CD4-positive, alpha-beta T cell treated with Interleukin-21 for 1 hour (primary cell): ENCODE results near the gene AEBP1.
A peak's percentile ranks its signal among the peaks of the same experiment; 100 is the strongest.

Source experiments
- DNase-seq: peaks from one replicate; pipeline ENCODE4 v3.0.0-alpha.2; 2020

The AEBP1 gene

DNA sequence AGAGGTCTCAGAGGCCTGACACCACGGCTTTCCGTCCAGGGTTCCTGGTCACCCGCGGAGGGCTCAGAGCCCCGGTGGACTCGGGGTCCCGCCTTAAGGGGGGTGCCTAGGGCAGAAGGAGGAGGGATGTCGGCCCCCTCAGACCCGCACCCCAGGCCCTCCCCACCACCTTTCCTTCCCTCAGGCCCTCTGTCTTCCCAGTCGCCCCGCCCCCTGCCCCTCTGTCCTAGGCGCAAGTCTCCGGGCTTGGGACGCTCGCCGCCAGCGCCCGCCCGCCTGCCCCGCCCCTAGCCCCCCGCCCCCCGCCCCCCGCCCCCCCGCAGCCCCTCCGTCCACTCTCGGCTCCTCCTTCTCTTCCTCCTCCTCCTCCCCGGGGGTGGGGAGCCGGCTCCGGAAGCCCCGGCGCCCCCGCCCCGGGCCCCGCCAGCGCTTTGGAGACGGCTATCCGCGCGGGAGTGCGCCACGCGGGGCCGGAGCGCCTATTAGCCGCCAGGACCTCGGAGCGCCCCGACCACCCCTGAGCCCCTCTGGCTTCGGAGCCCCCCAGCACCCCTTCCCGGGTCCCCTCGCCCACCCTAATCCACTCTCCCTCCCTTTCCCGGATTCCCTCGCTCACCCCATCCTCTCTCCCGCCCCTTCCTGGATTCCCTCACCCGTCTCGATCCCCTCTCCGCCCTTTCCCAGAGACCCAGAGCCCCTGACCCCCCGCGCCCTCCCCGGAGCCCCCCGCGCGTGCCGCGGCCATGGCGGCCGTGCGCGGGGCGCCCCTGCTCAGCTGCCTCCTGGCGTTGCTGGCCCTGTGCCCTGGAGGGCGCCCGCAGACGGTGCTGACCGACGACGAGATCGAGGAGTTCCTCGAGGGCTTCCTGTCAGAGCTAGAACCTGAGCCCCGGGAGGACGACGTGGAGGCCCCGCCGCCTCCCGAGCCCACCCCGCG, at the start of gene AEBP1:
Gene AEBP1, plus strand, starts transcription at position 423 of the 937 bp plus-strand sequence. Its CDS starts 321 bp downstream, at position 744.
- DNase-seq, result peak; percentile 25

DNA sequence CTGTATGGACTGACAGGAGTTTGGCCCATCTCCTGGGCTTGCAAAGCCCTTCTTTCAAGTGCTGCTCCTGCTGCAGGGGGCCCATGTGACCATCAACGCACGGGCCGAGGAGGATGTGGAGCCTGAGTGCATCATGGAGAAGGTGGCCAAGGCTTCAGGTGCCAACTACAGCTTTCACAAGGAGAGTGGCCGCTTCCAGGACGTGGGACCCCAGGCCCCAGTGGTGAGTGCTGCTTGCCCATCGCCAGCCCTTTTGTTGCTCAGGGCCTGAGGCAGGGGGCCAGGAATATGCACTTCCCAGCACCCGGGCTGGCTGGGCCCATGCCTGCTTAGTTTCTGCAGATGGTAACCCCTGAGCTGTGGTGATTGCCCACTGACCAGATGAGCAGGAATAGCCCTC, 47.5 kb upstream of the AEBP1 start:
- no peak for DNase-seq

DNA sequence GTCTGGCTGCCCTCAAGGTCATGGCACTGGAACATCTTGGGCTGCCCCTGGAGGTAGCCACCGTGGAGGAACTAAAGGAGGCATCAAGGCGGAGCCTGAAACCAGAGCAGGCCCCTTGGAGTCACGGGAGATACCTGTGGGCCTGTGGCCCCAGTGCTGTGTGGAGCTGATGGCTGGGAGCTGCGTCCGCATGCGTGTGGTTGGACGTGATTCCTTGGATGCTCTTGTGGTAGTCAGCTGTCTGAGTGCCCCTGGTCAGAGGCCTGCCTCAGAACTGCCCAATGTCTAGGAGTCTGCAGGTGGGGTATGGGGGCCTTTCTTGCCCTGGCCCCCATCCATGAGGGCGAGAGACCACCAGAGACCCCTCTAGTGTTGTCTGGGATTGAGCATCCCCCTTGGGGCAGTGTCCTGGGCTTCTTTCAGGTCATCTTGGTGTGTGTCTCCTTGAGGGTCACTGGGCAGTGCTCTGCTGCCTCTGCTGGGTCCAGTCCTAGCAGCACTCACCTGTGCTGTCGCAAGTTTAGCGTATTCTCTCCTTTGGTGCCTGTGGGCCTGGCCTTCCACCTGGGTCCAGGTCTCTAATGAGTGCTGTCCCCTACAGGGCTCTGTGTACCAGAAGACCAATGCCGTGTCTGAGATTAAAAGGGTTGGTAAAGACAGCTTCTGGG, 46.8 kb upstream of the AEBP1 start:
- DNase-seq, result no peak

DNA sequence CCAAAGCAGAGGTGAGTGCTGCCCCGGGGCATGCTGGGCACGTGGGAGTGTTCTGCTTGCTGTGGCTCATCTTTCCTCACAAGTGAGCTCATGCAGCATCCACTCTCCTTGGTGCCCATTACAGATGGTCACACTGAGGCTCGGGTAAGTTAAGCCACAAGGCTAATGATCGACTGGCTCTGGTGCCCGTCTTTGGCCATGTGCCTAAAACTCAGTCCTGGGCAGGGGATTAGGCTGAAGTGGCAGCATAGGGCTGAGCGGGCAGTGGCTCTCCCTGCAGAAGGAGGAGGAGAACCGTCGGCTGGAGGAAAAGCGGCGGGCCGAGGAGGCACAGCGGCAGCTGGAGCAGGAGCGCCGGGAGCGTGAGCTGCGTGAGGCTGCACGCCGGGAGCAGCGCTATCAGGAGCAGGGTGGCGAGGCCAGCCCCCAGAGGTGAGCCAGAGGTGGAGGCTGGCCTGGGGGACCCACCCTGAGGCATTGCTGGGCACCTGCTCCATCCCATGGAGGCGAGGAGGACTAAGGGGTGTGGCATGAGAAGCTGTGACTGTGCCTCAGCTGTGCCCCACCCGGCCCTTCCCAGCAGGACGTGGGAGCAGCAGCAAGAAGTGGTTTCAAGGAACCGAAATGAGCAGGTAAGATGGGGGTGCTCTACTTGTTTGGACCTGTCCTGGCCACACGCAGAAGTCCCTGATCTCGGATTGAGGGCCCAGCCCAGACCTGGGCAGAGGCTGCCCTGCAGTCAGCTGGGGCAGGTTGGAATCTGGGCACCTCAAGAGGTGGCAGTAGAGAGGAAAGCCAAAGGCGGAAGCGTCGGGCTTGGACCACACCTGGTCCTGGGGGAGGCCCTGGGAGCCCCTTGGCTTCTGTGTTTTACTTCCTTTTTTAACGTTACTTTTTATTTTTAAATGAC, 46.0 kb upstream of the AEBP1 start:
- DNase-seq, result no peak

DNA sequence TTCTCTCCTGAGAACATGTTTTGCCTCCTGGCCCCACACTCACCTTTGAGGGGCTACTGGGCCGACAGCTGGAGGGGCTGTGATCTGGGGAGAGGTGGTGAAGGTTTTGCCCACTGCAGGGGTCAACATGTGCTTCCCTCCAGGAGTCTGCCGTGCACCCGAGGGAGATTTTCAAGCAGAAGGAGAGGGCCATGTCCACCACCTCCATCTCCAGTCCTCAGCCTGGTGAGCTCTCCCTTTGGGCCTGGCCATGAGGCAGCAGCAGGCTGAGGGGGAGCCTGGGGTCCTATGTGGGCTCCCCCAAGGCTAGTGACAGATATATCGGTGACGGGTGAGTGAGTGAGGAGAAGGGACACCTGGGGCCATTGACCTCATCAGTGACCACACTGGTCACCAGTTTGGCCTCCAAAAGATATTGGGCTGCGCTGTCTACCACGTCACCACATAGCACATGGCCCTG, 45.4 kb upstream of the AEBP1 start:
- no peak for DNase-seq

DNA sequence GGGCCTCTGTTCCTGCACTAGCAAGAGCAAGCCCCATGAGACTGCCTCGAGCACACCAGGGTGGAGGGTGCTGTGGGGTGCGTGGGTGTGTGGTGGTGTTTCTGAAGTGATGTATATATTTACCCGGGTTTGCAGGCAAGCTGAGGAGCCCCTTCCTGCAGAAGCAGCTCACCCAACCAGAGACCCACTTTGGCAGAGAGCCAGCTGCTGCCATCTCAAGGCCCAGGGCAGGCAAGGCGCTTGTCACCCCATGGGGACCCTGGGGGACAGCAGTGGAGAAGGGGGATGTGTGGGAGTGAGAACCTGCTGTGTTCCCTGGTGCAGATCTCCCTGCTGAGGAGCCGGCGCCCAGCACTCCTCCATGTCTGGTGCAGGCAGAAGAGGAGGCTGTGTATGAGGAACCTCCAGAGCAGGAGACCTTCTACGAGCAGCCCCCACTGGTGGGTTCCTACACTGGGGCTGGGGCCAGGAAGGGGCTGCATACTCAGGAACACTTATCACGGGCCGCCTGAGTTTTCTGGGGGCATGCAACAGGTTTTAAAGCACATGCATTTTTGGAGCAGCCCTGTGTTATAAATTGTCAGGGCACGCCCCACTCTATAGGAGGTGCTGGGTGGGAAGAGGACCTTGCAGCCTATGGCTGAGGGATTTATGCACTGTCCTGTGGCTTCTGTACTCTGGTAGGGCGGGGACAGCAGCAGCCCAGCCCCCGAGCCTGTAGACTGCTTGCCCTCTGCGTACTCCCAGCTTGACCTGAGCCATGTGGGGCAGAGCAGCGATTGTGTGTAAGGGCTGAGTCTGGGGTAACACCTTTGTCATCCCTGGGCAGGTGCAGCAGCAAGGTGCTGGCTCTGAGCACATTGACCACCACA, 44.7 kb upstream of the AEBP1 start:
- DNase-seq, result no peak

DNA sequence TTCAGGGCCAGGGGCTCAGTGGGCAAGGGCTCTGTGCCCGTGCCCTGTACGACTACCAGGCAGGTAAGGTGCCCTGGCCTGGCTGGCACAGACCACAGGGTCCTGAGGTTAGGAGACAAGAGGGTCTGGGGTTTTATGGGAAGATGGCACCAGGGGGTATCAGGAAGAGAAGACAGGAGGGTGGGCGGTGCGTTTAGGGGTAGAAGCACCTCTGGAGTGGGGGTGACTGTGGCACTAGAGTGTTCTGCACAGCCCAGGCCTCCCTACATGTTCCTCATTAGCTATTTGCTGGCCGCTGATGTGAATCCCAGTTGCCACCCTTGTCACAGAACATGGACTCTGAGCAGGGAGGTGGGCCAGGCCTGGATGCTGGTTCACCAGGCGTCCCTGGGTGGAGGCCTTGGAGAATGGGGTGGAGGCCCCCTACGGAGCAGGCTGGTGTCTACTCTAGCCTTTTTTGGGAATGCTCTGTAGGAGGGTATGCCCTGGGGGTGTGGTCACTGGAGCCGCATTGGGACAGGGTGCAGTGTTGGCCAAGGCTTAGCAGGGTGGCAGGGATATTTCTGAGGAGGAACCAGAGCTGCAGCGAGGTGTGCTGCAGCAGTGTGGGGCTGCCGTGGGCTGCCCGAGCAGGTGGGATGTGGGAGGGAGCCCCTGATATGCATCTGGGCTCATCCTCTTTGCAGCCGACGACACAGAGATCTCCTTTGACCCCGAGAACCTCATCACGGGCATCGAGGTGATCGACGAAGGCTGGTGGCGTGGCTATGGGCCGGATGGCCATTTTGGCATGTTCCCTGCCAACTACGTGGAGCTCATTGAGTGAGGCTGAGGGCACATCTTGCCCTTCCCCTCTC, 43.8 kb upstream of the AEBP1 start:
- no peak for DNase-seq

DNA sequence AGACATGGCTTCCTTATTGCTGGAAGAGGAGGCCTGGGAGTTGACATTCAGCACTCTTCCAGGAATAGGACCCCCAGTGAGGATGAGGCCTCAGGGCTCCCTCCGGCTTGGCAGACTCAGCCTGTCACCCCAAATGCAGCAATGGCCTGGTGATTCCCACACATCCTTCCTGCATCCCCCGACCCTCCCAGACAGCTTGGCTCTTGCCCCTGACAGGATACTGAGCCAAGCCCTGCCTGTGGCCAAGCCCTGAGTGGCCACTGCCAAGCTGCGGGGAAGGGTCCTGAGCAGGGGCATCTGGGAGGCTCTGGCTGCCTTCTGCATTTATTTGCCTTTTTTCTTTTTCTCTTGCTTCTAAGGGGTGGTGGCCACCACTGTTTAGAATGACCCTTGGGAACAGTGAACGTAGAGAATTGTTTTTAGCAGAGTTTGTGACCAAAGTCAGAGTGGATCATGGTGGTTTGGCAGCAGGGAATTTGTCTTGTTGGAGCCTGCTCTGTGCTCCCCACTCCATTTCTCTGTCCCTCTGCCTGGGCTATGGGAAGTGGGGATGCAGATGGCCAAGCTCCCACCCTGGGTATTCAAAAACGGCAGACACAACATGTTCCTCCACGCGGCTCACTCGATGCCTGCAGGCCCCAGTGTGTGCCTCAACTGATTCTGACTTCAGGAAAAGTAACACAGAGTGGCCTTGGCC, 43.0 kb upstream of the AEBP1 start:
- DNase-seq, result no peak

DNA sequence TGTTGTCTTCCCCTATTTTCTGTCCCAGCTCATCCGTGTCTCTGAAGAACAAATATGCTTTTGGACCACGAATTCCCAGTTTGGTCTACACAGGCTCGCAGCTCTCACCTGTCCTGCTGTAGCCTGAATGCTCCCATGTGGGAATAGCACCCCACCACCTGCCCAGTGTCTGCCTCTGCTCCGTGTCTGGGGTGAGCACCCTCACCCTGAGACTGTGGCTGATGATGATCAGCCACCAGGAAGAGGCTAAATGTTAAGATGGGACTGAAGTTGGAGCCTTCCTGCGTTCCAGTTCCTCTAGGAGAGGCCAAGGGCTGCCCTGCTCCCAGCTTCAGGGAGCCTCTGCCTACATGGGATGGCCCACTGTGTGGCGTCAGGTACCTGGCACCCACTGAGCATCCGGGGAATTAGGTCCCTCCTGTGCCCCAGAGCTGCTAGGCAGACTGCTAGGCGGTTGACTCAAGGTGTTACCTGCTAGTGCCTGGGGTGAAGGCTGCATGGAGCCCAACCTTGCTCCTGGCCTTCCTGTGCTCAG, 42.4 kb upstream of the AEBP1 start:
- DNase-seq, result no peak

DNA sequence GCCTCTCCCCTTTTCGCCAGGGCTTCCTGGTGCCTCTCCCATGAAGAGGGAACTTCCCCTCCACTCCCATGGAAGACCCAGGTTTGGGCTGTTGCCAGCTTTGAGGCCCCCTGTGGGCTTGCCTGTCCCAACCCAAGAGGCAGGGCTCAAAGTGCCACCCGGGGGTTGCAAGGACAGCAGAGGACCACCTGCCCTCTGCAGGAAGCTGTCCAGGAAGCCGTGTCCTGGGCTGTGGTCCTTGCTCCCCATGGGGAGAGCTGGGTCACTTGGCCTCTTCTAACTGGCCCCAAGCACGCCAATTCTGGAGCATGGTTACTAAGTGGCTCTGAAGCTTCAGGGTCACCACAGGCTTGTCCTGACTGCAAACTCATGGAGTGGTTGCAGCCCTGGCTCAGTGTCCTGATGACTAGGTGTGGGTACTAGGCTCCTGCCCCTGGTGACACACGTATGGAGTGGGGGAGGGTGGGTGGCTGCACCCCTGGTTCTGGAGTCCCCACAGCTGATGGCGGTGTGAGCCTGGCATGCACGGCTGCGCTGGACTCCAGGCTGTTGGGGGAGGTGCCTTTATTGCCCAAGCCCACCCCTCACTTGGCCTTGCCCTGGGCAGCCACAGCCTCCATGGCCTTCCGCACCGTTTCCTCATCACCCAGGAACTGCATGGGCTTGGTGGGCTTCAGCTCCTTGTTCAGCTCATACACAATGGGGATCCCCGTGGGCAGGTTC, 41.8 kb upstream of the AEBP1 start:
- DNase-seq, result no peak

DNA sequence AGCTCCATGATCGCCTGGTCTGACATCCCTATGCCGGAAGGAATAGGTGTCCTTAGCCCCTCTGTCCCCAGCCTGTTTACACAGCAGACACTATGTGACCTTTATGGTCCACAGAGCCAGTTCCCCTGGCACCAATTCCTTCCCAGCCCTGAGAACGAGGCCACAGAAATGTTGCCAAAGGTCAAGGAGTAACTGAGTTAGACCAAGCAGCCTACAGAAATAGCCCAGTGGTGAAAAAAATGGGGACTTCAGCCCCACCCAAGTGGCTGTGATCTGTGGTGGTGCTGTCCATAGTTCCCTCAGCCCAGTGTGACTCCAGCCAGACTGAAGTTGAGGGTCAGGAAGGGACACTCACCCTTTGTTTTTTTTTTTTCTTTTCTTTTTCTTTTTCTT, 41.2 kb upstream of the AEBP1 start:
- DNase-seq, result no peak

DNA sequence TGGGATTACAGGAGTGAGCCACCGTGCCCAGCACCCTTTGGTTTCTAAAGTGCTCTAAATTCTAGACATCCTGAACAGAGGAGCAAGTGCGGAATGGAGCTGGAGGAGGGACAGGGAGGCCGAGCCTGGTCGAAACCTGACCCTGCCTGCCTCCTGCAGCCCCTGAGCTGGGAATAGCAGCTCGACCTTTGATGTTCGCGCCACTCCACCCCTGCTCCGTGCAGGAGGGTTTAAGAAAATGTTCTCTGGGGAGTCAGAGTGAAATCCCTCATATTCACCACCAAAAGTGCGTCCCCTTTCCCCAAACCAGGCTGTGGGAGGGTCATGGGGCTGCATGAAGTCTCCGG, 40.6 kb upstream of the AEBP1 start:
- no peak for DNase-seq

DNA sequence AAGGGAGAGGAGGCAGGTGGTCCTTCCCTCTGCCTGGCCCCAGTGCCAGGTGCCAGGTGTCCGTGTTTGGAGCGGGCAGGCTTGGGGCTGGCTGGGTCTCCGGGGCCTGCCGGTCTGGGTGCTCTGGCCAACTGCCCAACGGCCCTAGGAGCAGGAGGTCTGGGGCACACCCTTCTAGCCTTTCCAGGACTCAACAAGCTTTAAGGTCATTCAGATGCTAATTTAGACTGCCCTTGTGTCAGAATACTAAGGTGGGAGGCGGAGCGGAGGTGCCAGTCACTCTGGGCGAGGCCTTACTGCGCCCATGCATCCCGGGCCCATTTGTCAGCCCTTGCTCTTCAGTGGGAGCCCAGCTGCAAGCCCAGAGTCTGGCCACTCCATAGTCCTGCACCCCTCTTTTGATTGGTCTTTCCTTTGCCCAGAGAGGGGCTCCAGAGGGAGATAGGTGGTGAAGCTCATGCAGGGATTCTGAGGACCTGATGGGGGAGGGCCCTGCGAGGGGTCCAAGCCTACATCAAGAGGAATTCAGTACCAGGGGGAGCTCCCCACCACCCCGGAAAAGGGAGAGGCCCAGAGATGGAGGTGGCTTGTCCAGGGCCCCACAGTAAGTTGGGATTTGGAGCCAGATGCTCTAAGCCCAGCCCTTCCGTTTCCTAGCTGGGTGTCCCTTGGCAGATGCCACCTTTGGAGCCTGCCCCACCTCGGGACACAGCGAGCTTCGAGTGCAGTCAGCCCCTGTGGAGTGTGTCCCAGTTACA, 40.1 kb upstream of the AEBP1 start:
- no peak for DNase-seq

DNA sequence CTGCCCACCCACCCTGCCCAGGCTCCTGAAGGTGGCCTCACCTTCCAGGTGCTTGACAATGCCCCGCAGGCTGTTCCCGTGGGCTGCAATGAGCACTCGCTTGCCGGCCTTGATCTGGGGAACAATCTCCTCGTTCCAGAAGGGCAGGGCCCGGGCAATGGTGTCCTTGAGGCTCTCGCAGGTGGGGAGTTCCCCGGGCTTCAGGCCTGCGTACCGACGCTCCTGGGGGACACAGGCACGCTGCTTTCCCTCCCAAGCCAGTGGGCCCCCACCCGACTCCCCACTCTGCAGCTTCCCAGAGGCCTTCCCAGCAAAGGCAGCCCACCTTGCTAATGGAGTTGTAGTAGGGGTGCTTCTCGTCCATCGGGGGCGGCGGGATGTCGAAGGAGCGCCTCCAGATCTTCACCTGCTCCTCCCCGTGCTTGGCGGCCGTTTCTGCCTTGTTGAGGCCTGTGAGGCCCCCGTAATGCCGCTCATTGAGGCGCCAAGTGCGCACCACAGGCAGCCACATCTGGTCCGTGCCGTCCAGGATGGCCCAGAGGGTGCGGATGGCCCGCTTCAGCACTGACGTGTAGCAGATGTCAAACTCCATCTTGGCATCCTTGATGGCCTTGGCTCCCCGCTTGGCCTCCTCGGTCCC, 39.2 kb upstream of the AEBP1 start:
- DNase-seq, result no peak

DNA sequence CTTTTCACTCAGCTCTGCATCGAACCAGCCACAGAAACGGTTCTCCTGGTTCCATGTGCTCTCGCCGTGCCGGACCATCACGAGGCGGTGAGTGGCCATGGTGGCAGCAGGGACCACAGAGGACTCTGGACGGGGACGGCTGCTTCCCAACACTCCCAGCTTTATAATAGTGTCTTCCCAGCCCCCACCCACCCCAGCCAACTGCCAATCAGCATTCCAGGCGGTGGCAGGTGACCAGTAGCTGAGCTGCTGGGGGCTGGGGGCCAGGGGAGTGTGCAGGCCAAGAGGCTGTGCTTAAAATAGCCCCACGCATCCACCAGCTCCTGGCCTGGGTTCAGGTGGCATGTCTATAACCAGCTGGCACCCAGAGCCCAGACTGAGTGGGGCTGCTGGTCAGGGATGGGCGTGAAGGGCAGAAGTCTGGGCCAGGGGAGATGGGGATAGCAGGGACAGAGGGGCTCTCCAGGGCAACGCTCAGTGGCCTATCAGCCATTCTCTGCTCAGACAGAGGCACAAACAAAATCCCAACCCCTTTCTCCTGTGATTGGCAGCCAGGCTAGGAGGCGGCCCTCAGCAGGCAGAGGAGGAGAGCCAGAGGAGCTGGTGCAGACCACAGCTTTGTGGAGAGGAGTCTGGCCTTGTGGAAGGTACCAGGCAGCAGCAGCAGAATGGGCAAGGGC, 38.6 kb upstream of the AEBP1 start, which contains the start of gene PGAM2:
Gene PGAM2, minus strand, starts transcription at position 137 of the 680 bp plus-strand sequence. Its CDS starts 38 bp downstream, at position 99.
- no peak for DNase-seq

DNA sequence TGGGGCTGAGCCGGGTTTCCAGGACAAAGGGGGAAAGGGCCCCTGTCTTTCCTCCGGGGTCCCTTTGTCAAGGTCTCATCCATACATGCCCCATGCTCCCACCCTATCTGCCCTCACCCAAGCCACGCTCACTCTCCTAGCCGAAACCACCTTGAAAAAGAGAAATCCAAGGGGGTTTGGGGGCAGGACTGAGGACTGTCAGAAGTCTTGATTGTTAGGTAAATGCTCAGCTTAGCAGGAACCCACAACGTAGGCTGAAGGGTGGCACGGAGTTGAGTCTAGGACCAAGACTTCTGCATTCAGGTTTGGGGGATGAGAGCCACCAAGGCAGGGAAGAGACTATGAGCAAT, 38.1 kb upstream of the AEBP1 start:
- DNase-seq, result no peak

DNA sequence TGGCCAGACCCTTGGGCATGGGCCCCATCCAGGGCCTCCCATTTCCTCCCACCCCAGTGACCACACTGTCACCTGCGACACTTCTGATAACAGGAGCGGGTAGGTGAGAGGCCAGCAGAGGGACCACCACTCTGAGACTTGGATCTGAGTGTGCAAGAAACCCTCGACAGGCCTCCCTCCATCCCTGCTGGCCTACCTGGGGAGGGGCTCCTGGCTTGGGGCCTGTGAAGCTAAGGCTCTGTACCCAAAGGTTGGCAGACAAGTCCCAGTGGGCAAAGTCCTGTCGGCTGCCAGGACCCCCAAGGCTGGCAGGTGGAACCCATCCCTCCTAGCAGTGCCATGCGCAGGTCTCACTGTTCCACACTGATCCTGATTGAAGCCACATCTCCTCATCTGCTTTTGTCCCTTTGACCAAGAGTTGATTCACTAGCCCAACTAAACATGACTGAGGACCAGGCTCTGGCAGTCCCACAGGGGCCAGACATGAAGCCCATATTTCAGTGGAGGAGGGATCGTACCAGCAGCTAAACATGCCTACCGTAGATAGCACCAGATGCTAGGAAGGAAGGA, 37.6 kb upstream of the AEBP1 start:
- no peak for DNase-seq
